ENCODE measurements around the gene METRNL. TPM values are rescaled to one million over a fixed set of nuclear protein-coding genes. Genes with fewer than 3 reads are reported as not detected.

METRNL gene
- total RNA-seq, 2 experiments from 2014 or later, result 23.3 to 24.1 TPM

- no peaks in the 10 kb centered on the region for H3K36me3 Mint-ChIP-seq (ENCODE audit: low read depth)
- DNase-seq (no peak), ATAC-seq (no peak)
- CTCF ChIA-PET, result no interaction called here
- no peak overlapping the region for H3K27ac Mint-ChIP-seq
- no peaks in the 10 kb centered on the region for H3K4me1 Mint-ChIP-seq (ENCODE audit: low read depth)
- no peak overlapping the region for H3K4me3 Mint-ChIP-seq
- no peak for TF ChIP-seq CTCF (IDR thresholded peaks at IDR 0.05)
- POLR2A ChIA-PET, result no interaction called here
- H3K9me3 Mint-ChIP-seq, result no peaks in the 10 kb centered on the region
- H3K27me3 Mint-ChIP-seq, result peaks cover 3% of the 10 kb centered on the region
- intact Hi-C loops (cut with micrococcal nuclease), result no loop called here
Observed at GRCh38 chr17:83108709-83109108, 29.3 kb downstream of the METRNL start.

- intact Hi-C loops (cut with micrococcal nuclease), result no loop called here
- DNase-seq (no peak), ATAC-seq (no peak)
- no peak for TF ChIP-seq CTCF (IDR thresholded peaks at IDR 0.05)
- H3K4me1 Mint-ChIP-seq (ENCODE audit: low read depth), result no peaks in the 10 kb centered on the region
- no peaks in the 10 kb centered on the region for H3K36me3 Mint-ChIP-seq (ENCODE audit: low read depth)
- CTCF ChIA-PET, result no interaction called here
- POLR2A ChIA-PET, result no interaction called here
- H3K9me3 Mint-ChIP-seq, result no peaks in the 10 kb centered on the region
- H3K27ac Mint-ChIP-seq, result no peak overlapping the region
- peaks cover 3% of the 10 kb centered on the region for H3K27me3 Mint-ChIP-seq
- H3K4me3 Mint-ChIP-seq, result no peak overlapping the region
Observed at GRCh38 chr17:83109386-83109785, 30.0 kb downstream of the METRNL start.

GRCh38 chr17:83109793-83110645, 30.6 kb downstream of the METRNL start:
- no peak for DNase-seq
- intact Hi-C loops (cut with micrococcal nuclease), result no loop called here
- CTCF ChIA-PET, result no interaction called here
- Mint-ChIP-seq H3K4me1 (ENCODE audit: low read depth) (no peaks in the 10 kb centered on the region), H3K27me3 (peaks cover 3% of the 10 kb centered on the region), H3K36me3 (ENCODE audit: low read depth) (no peaks in the 10 kb centered on the region), H3K27ac (no peak overlapping the region), H3K4me3 (no peak overlapping the region), H3K9me3 (no peaks in the 10 kb centered on the region)
- no peak for ATAC-seq
- no peak for TF ChIP-seq CTCF (IDR thresholded peaks at IDR 0.05)
- POLR2A ChIA-PET, result no interaction called here

- H3K27ac Mint-ChIP-seq, result no peak overlapping the region
- no peaks in the 10 kb centered on the region for H3K36me3 Mint-ChIP-seq (ENCODE audit: low read depth)
- no peak for TF ChIP-seq CTCF (IDR thresholded peaks at IDR 0.05)
- no peaks in the 10 kb centered on the region for H3K9me3 Mint-ChIP-seq
- CTCF ChIA-PET, result no interaction called here
- no peaks in the 10 kb centered on the region for H3K4me1 Mint-ChIP-seq (ENCODE audit: low read depth)
- ATAC-seq, result no peak
- POLR2A ChIA-PET, result no interaction called here
- no peak overlapping the region for H3K4me3 Mint-ChIP-seq
- peaks cover 3% of the 10 kb centered on the region for H3K27me3 Mint-ChIP-seq
- intact Hi-C loops (cut with micrococcal nuclease), result no loop called here
- DNase-seq, result no peak
Observed at GRCh38 chr17:83110735-83111134, 31.3 kb downstream of the METRNL start.

- POLR2A ChIA-PET, result interaction anchor here (1.6 kb wide), 1 partner anchor 88 kb away, joined by 3 read pairs; no protein-coding TSS in a partner anchor
- intact Hi-C loops (cut with micrococcal nuclease), result no loop called here
- Mint-ChIP-seq H3K4me3 (no peak overlapping the region), H3K9me3 (no peaks in the 10 kb centered on the region), H3K36me3 (ENCODE audit: low read depth) (no peaks in the 10 kb centered on the region), H3K4me1 (ENCODE audit: low read depth) (no peaks in the 10 kb centered on the region), H3K27ac (no peak overlapping the region), H3K27me3 (peaks cover 3% of the 10 kb centered on the region)
- no peak for TF ChIP-seq CTCF (IDR thresholded peaks at IDR 0.05)
- CTCF ChIA-PET, result no interaction called here
- no peak for DNase-seq
- no peak for ATAC-seq
Observed at GRCh38 chr17:83111516-83112282, 32.3 kb downstream of the METRNL start.

Measured in activated CD8-positive, alpha-beta T cell treated with anti-CD3 and anti-CD28 coated beads for 36 hours (primary cell).